DOHH2 (cell line): ENCODE measurements around the gene APOBEC2.

ENCODE experiments used
- EZH2phosphoT487 ChIP-seq: fragments of 200-600 bp; sonication (generic); IDR thresholded peaks from 2 replicates; pipeline ENCODE4 v1.6.1; 2017; ENCODE audit warnings: borderline replicate concordance, mild to moderate bottlenecking, antibody characterized with exemption, low read length, moderate library complexity, mixed read lengths
- TF ChIP-seq, protein P1 (sequence below): fragments of 200-600 bp; sonication (generic); IDR thresholded peaks from one replicate; pipeline ENCODE4 v1.5.1; 2014; ENCODE audit warnings: antibody characterized with exemption, mild to moderate bottlenecking, low read depth, low read length; ENCODE audit not compliant: poor library complexity, severe bottlenecking

- TF ChIP-seq, protein P1, sequence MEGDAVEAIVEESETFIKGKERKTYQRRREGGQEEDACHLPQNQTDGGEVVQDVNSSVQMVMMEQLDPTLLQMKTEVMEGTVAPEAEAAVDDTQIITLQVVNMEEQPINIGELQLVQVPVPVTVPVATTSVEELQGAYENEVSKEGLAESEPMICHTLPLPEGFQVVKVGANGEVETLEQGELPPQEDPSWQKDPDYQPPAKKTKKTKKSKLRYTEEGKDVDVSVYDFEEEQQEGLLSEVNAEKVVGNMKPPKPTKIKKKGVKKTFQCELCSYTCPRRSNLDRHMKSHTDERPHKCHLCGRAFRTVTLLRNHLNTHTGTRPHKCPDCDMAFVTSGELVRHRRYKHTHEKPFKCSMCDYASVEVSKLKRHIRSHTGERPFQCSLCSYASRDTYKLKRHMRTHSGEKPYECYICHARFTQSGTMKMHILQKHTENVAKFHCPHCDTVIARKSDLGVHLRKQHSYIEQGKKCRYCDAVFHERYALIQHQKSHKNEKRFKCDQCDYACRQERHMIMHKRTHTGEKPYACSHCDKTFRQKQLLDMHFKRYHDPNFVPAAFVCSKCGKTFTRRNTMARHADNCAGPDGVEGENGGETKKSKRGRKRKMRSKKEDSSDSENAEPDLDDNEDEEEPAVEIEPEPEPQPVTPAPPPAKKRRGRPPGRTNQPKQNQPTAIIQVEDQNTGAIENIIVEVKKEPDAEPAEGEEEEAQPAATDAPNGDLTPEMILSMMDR: no peak
- TF ChIP-seq EZH2phosphoT487: no peak
Observed at GRCh38 chr6:41014780-41015179, 38.2 kb upstream of the APOBEC2 start.
